Erythroblast (primary cell): Measurements from ENCODE around the gene ARHGEF7.

ENCODE experiments used
- GATA1 ChIP-seq: IDR thresholded peaks from 2 replicates; pipeline ENCODE4 v1.6.1; 2011; ENCODE audit warnings: low read depth, mild to moderate bottlenecking, control low read depth, low read length, moderate library complexity
- POLR2A ChIP-seq: IDR thresholded peaks from 2 replicates; pipeline ENCODE4 v1.6.1; 2011; ENCODE audit warnings: mild to moderate bottlenecking, low read length

DNA sequence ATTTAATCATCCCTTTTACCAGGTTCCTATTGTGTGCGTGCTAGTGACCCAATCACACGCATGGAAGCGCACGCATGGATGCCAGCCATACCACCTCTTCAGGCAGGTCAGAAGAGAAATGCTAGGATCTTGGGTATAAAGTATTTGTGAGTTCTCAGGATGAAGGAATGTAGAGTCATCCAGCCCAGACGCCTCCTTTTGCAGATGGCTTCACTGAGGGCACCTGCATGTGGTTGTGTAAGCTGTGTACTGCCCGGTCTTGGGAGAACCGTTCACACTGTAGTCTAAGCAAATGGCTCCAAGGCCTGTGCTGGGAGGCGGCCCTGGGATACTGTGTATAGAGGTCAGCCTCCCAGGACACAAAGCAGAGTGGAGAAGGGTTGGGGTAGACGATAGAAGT lies 7.5 kb downstream of the ARHGEF7 start:
- TF ChIP-seq POLR2A (no peak), GATA1 (no peak)
